ENCODE measurements around the gene UBE2F. TPM values are rescaled to one million over a fixed set of nuclear protein-coding genes. Genes with fewer than 3 reads are reported as not detected.

UBE2F gene
- total and polyA plus RNA-seq, 9 of the 15 experiments (the other 6 are each of a cell fraction or from before 2014, with no cell fraction given) = 18.1 to 88.1 (median 53.0) TPM

GRCh38 chr2:238061315-238062202 lies 94.7 kb downstream of the UBE2F start:
- FAIRE-seq (peak; percentile 37), DNase-seq (ENCODE audit: extremely low read depth in 1 of 4, low spot score in 3 of 4) (peak; percentile 20 to 51 (median 29)), ATAC-seq (peak; percentile 27)
- Histone ChIP-seq H2AFZ (ENCODE audit: low read depth, low read length) (peak overlapping the region; percentile 83), H3K79me2 (ENCODE audit: control insufficient read depth, insufficient read depth, low read length) (peaks cover 40% of the 10 kb centered on the region), H3K9me3 (replicated peaks; ENCODE audit: control insufficient read depth, insufficient read depth, low read depth, low read length) (no peaks in the 10 kb centered on the region), H4K20me1 (replicated peaks; ENCODE audit: control insufficient read depth, insufficient read depth, low read length) (no peaks in the 10 kb centered on the region), H3K4me3 (peak overlapping the region; percentile 74), H3K4me1 (replicated peaks in 1 of 2; ENCODE audit: control insufficient read depth in 2 of 2, insufficient read depth in 2 of 2, low read length in 2 of 2) (peaks cover 4 to 9% of the 10 kb centered on the region in 2 experiments; a peak in 4 of 5 replicates), H3K27me3 (ENCODE audit: control insufficient read depth in 2 of 2, insufficient read depth in 2 of 2, low read length in 2 of 2) (no peaks in the 10 kb centered on the region), H3K36me3 (ENCODE audit: control insufficient read depth, insufficient read depth, low read length) (peaks cover 30% of the 10 kb centered on the region), H3K9ac (ENCODE audit: insufficient read depth in 1 of 2, low read depth in 2 of 2, low read length in 2 of 2) (peak overlapping the region; percentile 85 to 92), H3K4me2 (ENCODE audit: insufficient read depth, low read length) (peak overlapping the region; percentile 80), H3K27ac (ENCODE audit: extremely low read depth, low read depth, low read length) (peak overlapping the region; percentile 75), H3K9me1 (ENCODE audit: control insufficient read depth, insufficient read depth, low read length) (no peaks in the 10 kb centered on the region)
- BruUV-seq (replicated peaks) = TSS peak; percentile 55
- WGBS (ENCODE audit: insufficient coverage, low coverage, missing lambda C conversion rate) = 0% methylated on average over 22 of the region's 29 CpGs
- intact Hi-C loops (cut with micrococcal nuclease) = no loop called here
- ChIA-PET POLR2A (interaction anchor here (0.7 to 1.1 kb wide), 5 partner anchors 14 to 148 kb away, joined by 3 read pairs; no protein-coding TSS in a partner anchor), CTCF (ENCODE audit: low intra/inter-chr PET ratio) (no interaction called here)
- in situ Hi-C loops (cut with MboI) = no loop called here
- TF ChIP-seq ATF3 (IDR thresholded peaks at IDR 0.05) = no peak
- TF ChIP-seq ATF3 (CRISPR knock-in tag; conservative IDR thresholded peaks at IDR 0.05) = no peak
- TF ChIP-seq, protein P1, sequence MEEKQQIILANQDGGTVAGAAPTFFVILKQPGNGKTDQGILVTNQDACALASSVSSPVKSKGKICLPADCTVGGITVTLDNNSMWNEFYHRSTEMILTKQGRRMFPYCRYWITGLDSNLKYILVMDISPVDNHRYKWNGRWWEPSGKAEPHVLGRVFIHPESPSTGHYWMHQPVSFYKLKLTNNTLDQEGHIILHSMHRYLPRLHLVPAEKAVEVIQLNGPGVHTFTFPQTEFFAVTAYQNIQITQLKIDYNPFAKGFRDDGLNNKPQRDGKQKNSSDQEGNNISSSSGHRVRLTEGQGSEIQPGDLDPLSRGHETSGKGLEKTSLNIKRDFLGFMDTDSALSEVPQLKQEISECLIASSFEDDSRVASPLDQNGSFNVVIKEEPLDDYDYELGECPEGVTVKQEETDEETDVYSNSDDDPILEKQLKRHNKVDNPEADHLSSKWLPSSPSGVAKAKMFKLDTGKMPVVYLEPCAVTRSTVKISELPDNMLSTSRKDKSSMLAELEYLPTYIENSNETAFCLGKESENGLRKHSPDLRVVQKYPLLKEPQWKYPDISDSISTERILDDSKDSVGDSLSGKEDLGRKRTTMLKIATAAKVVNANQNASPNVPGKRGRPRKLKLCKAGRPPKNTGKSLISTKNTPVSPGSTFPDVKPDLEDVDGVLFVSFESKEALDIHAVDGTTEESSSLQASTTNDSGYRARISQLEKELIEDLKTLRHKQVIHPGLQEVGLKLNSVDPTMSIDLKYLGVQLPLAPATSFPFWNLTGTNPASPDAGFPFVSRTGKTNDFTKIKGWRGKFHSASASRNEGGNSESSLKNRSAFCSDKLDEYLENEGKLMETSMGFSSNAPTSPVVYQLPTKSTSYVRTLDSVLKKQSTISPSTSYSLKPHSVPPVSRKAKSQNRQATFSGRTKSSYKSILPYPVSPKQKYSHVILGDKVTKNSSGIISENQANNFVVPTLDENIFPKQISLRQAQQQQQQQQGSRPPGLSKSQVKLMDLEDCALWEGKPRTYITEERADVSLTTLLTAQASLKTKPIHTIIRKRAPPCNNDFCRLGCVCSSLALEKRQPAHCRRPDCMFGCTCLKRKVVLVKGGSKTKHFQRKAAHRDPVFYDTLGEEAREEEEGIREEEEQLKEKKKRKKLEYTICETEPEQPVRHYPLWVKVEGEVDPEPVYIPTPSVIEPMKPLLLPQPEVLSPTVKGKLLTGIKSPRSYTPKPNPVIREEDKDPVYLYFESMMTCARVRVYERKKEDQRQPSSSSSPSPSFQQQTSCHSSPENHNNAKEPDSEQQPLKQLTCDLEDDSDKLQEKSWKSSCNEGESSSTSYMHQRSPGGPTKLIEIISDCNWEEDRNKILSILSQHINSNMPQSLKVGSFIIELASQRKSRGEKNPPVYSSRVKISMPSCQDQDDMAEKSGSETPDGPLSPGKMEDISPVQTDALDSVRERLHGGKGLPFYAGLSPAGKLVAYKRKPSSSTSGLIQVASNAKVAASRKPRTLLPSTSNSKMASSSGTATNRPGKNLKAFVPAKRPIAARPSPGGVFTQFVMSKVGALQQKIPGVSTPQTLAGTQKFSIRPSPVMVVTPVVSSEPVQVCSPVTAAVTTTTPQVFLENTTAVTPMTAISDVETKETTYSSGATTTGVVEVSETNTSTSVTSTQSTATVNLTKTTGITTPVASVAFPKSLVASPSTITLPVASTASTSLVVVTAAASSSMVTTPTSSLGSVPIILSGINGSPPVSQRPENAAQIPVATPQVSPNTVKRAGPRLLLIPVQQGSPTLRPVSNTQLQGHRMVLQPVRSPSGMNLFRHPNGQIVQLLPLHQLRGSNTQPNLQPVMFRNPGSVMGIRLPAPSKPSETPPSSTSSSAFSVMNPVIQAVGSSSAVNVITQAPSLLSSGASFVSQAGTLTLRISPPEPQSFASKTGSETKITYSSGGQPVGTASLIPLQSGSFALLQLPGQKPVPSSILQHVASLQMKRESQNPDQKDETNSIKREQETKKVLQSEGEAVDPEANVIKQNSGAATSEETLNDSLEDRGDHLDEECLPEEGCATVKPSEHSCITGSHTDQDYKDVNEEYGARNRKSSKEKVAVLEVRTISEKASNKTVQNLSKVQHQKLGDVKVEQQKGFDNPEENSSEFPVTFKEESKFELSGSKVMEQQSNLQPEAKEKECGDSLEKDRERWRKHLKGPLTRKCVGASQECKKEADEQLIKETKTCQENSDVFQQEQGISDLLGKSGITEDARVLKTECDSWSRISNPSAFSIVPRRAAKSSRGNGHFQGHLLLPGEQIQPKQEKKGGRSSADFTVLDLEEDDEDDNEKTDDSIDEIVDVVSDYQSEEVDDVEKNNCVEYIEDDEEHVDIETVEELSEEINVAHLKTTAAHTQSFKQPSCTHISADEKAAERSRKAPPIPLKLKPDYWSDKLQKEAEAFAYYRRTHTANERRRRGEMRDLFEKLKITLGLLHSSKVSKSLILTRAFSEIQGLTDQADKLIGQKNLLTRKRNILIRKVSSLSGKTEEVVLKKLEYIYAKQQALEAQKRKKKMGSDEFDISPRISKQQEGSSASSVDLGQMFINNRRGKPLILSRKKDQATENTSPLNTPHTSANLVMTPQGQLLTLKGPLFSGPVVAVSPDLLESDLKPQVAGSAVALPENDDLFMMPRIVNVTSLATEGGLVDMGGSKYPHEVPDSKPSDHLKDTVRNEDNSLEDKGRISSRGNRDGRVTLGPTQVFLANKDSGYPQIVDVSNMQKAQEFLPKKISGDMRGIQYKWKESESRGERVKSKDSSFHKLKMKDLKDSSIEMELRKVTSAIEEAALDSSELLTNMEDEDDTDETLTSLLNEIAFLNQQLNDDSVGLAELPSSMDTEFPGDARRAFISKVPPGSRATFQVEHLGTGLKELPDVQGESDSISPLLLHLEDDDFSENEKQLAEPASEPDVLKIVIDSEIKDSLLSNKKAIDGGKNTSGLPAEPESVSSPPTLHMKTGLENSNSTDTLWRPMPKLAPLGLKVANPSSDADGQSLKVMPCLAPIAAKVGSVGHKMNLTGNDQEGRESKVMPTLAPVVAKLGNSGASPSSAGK (IDR thresholded peaks at IDR 0.05) = peak; percentile 75
- no peak for TF ChIP-seq SREBF2 (CRISPR knock-in tag; IDR thresholded peaks at IDR 0.05)
- no peak for TF ChIP-seq DPF2 (IDR thresholded peaks at IDR 0.05)
- no peak for TF ChIP-seq POLR3A (IDR thresholded peaks at IDR 0.05; ENCODE audit: borderline replicate concordance, extremely low read depth, insufficient read depth, insufficient read length)
- TF ChIP-seq STAT5A (IDR thresholded peaks at IDR 0.05; ENCODE audit: borderline replicate concordance, low read length) = no peak

All from K562 (cell line).